SK-N-MC (cell line): Measurements from ENCODE around the gene SLC7A8.

ENCODE experiments used
- EZH2 ChIP-seq: fragments of 200-600 bp; sonication (generic); IDR thresholded peaks from one replicate; pipeline ENCODE4 v1.6.1; 2017; ENCODE audit warnings: antibody characterized with exemption
- POLR2AphosphoS5 ChIP-seq: IDR thresholded peaks from 2 replicates; pipeline ENCODE4 v1.6.1; 2012; ENCODE audit warnings: mild to moderate bottlenecking, low read depth, low read length, borderline replicate concordance

DNA sequence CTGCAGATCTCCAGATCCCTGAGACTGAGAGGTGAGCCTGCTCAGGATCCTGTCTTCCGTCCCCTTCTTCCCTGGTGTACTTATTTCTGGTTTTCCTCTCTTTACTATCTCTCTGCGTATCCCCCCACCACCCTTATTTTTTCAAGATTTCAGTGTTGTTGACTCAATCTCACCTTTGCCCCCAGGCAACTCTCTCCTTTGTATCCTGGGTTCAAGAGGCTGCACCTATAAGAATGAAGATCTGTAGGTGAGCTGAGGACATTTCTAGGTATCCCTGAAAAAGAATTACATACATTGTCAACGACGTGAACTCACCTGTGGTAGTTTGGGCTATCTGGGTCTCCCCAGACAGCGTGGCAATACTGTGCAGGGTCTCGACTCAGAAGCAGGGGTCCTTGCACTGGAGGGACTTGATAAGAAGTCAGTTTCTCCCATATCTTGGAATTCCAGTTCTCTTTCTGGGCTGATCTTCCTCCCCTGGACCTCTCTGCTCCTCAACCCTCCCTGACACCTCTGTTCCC is 79.3 kb downstream of the SLC7A8 start:
- TF ChIP-seq POLR2AphosphoS5, result no peak
- TF ChIP-seq EZH2, result no peak
